Suprapubic skin (tissue), 4 donors: Measurements from ENCODE around the gene UBR3. TPM values are rescaled to one million over a fixed set of nuclear protein-coding genes. Genes with fewer than 3 reads are reported as not detected.

Source experiments
- DNase-seq, 2 donors: peaks; one replicate each; pipeline ENCODE4 v3.0.0-alpha.2; 2019; ENCODE audit warnings: low spot score in 2 of 2
- H3K27ac ChIP-seq: fragments of 200-600 bp; sonication (generic); one replicate; pipeline ENCODE4 v1.5.1; 2019
- H3K27me3 ChIP-seq: fragments of 200-600 bp; sonication (generic); one replicate; pipeline ENCODE4 v1.5.1; 2019
- H3K36me3 ChIP-seq: fragments of 200-600 bp; sonication (generic); one replicate; pipeline ENCODE4 v1.5.1; 2019
- H3K4me1 ChIP-seq: fragments of 200-600 bp; sonication (generic); one replicate; pipeline ENCODE4 v1.5.1; 2019
- H3K4me3 ChIP-seq: fragments of 200-600 bp; sonication (generic); one replicate; pipeline ENCODE4 v1.5.1; 2019; ENCODE audit warnings: mild to moderate bottlenecking
- H3K9me3 ChIP-seq: fragments of 200-600 bp; sonication (generic); one replicate; pipeline ENCODE4 v1.5.1; 2019
- CTCF ChIP-seq, 2 donors: fragments of 200-600 bp in 1 of 2; fragments of 450-650 bp in 1 of 2; sonication (generic) in 1 of 2; IDR thresholded peaks; one replicate each; pipeline ENCODE4 v1.5.1; 2016 to 2019; ENCODE audit warnings: antibody characterized with exemption in 2 of 2, mild to moderate bottlenecking in 1 of 2, moderate library complexity in 1 of 2
- EP300 ChIP-seq: sonication (generic); formaldehyde crosslinking; IDR thresholded peaks from one replicate; pipeline ENCODE4 v1.6.1; 2017; ENCODE audit warnings: antibody characterized with exemption
- POLR2A ChIP-seq, 2 donors: fragments of 450-650 bp; IDR thresholded peaks; one replicate each; pipeline ENCODE4 v1.6.1; 2017; ENCODE audit warnings: antibody characterized with exemption in 2 of 2, mild to moderate bottlenecking in 2 of 2, moderate library complexity in 2 of 2
- POLR2AphosphoS5 ChIP-seq, 3 donors: sonication (generic); formaldehyde crosslinking; IDR thresholded peaks; one replicate each; pipeline ENCODE4 v1.6.1; 2017; ENCODE audit warnings: antibody characterized with exemption in 3 of 3
- WGBS: methylation state at CpG from one replicate; pipeline ENCODE4 v1.1.5; 2018; 5-methylcytosine and 5-hydroxymethylcytosine counted together
- total RNA-seq, 4 donors: library from RNA; depleted of rRNA; stranded (reverse); fragments of >200 nt; gene quantifications; one replicate each; pipeline ENCODE4 v1.1.0, GENCODE V29; 2016

UBR3 gene
- total RNA-seq, 4 donors from 2014 or later: 41.9 to 140 (median 60.4) TPM

- no peak for DNase-seq
- WGBS: 52% methylated on average over 1 of the region's 1 CpG
- no peak for TF ChIP-seq EP300
- TF ChIP-seq CTCF (IDR thresholded peaks at IDR 0.05): no peak
- no peak for TF ChIP-seq POLR2AphosphoS5 (IDR thresholded peaks at IDR 0.05)
- TF ChIP-seq POLR2A (IDR thresholded peaks at IDR 0.05): no peak
- Histone ChIP-seq H3K36me3 (no peaks in the 10 kb centered on the region), H3K27ac (no peak overlapping the region), H3K27me3 (no peaks in the 10 kb centered on the region), H3K4me3 (no peak overlapping the region), H3K9me3 (no peaks in the 10 kb centered on the region), H3K4me1 (no peaks in the 10 kb centered on the region)
These were observed 59.9 kb downstream of the UBR3 start for GRCh38 chr2:169887120-169887519.

GRCh38 chr2:169891593-169892298 is 64.5 kb downstream of the UBR3 start:
- TF ChIP-seq POLR2A (IDR thresholded peaks at IDR 0.05): no peak
- no peak for TF ChIP-seq POLR2AphosphoS5 (IDR thresholded peaks at IDR 0.05)
- TF ChIP-seq CTCF (IDR thresholded peaks at IDR 0.05): no peak
- no peak for TF ChIP-seq EP300
- Histone ChIP-seq H3K4me1 (no peaks in the 10 kb centered on the region), H3K36me3 (peaks cover 5% of the 10 kb centered on the region), H3K4me3 (no peak overlapping the region), H3K27ac (no peak overlapping the region), H3K9me3 (no peaks in the 10 kb centered on the region), H3K27me3 (no peaks in the 10 kb centered on the region)
- no peak for DNase-seq
- whole genome bisulfite sequencing: 35% methylated on average over 3 of the region's 3 CpGs

DNA sequence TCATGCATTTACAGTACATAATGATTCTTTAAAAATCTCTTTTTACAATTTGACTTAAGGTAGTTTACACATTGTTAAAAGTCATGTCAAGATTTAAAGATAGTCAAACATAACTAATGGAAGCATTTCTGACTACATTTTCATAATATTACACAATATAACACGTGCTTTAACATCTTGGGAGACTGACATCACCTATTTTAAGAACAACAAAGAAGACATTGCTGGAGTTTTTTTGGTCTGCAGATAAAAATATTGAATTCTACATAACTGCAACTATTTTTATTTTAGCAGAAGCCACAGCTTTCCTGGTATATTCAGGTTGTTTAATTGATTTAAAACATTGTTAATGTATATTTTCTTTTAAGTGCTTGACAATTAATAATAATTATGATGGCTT is 65.7 kb downstream of the UBR3 start:
- no peaks in the 10 kb centered on the region for H3K27me3 ChIP-seq
- TF ChIP-seq CTCF (IDR thresholded peaks at IDR 0.05) (no peak), EP300 (no peak), POLR2A (IDR thresholded peaks at IDR 0.05) (no peak), POLR2AphosphoS5 (IDR thresholded peaks at IDR 0.05) (no peak)
- no peaks in the 10 kb centered on the region for H3K9me3 ChIP-seq
- no peaks in the 10 kb centered on the region for H3K4me1 ChIP-seq
- no peak for DNase-seq
- 57% methylated on average over 1 of the region's 1 CpG for WGBS
- no peak overlapping the region for H3K27ac ChIP-seq
- peaks cover 9% of the 10 kb centered on the region for H3K36me3 ChIP-seq
- no peak overlapping the region for H3K4me3 ChIP-seq

GRCh38 chr2:169895294-169895985 is 68.2 kb downstream of the UBR3 start:
- no peak for DNase-seq
- WGBS: 98% methylated on average over 3 of the region's 3 CpGs
- peaks cover 20% of the 10 kb centered on the region for H3K36me3 ChIP-seq

More at GRCh38 chr2:169895294-169895985, 68.2 kb downstream of the UBR3 start:
- TF ChIP-seq POLR2A (IDR thresholded peaks at IDR 0.05) (no peak), POLR2AphosphoS5 (IDR thresholded peaks at IDR 0.05) (no peak), CTCF (IDR thresholded peaks at IDR 0.05) (no peak), EP300 (no peak)
- Histone ChIP-seq H3K4me3 (no peak overlapping the region), H3K27me3 (no peaks in the 10 kb centered on the region), H3K4me1 (no peaks in the 10 kb centered on the region), H3K9me3 (no peaks in the 10 kb centered on the region), H3K27ac (no peak overlapping the region)
